Activated CD4-positive, alpha-beta T cell treated with anti-CD3 and anti-CD28 coated beads, Interleukin-2, Interleukin-6, amounts not matched to agents 100 ng/mL and 50 ng/mL, durations not matched to agents 16 hours and 8 hours (primary cell): Measurements from ENCODE around the gene TBC1D2.
"Not testable (repeated sequence)": the region's sequence is repeated elsewhere in the genome, so short reads cannot be mapped to it uniquely, and the experiment has no call there.

Experiments used
- DNase-seq: peaks from one replicate; pipeline ENCODE4 v3.0.0-alpha.2; 2020

TBC1D2 gene

DNA sequence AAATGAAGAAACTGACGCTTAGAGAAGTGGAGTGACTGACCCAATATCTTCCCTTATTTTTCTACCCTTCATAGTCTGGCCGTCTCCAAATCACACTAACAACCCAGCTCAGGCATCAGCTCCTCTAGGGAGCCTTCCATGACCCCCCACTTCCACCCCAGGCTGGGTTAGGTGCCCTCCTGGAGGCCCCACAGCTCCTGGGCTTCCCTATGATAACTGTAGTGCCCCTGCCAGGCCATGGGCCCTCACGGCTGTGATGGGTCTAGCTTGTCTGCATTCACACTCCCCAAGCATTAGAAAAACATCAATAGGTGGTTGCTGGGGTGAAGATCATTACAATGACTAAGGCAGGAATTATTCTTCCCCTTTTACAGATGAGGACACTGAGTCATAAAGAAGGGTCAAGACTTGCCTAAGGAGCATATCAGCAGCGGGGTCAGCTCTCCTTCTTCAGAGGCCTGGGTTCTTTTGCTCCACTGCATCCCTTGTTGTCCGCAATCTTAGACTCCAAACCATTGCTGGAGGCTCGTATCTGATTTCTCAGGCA, 70.4 kb downstream of the TBC1D2 start:
- DNase-seq: no peak

DNA sequence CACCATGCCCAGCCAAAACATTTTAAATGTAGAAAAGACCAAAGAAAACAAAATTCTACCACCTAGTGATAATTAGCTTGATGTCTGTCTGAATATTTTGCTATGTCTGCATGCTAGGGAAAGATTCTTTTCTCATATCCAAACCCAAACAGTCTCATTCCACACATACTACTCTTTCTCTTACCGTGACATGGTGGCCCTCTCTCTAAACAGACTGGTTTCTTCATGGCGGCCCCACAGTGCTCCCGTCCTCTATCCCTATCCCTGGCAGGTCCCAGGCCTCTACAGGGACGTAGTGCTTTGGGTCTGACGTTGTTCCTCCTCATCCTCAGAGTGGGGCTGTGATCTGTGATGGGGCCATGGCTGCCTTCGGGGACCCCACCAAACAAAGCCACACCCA, 71.1 kb downstream of the TBC1D2 start:
- no peak for DNase-seq

GRCh38 chr9:98182889-98183599, 72.4 kb downstream of the TBC1D2 start:
- DNase-seq: no peak

DNA sequence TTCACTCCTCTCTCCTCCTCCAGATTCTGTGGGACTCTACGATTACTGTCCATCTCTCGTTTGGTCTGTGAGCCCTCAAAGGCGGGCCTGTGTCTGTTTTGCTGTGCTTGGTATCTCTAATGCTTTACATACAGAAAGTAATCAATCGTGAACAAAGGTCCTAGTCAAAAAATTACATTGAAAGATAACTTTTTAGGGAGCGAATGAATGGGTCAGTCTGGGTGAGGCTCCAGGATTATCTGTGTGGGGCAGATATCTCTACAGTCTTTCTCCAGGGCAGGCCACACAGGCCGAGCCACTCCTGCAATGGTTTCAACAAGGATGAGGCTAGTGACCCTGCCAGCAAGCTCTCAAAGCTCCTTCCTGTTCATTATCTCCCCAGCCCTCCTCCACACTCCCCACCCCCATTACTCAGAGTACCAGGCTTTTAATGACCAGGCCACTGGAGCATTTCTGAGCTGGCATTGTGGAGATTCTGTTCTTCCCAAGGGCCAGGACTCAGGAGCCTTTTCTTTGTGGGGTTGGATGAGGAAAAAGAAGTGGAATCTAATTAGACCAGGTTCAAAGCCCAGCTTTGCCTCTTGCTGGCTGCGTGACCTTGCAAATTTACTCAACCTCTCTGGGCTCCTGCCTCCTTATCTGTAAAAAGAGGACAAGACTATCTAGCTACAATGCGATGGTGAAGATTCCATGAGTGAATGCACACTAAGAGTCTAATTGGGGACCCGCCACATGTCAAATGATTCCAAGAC, 73.2 kb downstream of the TBC1D2 start:
- no peak for DNase-seq

DNA sequence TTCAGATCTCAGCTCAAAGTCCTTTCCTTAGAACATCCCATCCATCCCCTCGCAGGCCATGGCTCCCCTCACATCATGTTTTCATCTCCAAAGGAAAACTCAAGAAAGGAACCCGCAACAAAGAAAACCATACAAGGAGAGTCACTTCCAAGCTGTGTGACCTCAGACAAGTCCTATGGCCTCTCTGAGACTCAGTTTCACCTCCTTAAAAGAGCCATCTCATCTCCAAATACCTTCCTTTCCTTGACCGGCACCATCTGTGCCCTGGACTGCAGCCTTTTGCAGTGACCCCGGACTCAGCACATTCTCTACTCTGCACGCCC, 73.7 kb downstream of the TBC1D2 start:
- no peak for DNase-seq

- DNase-seq: no peak
These were observed 74.5 kb downstream of the TBC1D2 start for GRCh38 chr9:98180996-98181395.

DNA sequence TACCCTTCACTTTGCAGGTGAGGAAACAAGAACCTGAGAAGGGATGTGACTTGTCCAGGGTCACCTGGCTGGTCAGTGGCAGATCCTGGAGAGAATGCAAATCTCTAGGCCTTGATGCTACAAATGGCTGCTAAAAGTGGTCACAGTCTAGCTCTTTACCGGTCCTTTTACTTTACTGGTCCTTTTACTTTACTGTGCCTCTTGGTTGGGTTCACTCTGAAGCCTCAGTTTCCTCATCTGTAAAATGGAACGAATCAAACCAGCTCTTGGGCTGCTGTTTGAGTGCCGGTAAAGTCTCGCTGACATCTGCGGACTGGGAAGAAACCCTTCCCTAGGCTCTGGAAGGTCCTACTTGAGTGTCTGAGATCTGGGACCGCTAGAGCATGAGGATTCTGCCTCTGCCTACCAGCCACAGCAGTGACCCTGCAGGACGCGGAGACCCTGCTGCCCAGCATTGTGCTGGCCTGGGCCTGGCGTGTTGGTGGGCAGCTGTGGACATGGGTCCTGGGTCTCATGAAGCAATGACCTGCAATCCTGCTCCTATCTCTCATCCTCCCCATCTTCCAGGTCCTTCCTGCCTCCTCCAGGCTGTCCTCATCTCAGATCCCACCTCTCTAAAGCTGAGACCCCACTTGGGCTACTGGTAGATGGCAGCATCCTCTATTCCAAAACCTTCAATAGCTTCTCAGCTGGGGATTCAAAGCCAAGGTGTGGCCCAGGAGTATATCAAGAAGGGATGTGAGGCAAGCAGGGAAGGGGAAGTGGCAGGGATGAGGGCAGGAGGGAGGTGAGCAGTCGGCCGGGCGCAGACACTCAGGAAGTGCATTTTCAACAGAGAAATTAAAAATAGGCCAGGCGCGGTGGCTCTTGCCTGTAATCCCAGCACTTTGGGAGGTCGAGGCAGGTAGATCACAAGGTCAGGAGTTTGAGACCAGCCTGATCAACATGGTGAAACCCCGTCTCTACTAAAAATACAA, 76.3 kb downstream of the TBC1D2 start:
- no peak for DNase-seq

GRCh38 chr9:98176391-98177259, 78.8 kb downstream of the TBC1D2 start:
- DNase-seq: no peak

DNA sequence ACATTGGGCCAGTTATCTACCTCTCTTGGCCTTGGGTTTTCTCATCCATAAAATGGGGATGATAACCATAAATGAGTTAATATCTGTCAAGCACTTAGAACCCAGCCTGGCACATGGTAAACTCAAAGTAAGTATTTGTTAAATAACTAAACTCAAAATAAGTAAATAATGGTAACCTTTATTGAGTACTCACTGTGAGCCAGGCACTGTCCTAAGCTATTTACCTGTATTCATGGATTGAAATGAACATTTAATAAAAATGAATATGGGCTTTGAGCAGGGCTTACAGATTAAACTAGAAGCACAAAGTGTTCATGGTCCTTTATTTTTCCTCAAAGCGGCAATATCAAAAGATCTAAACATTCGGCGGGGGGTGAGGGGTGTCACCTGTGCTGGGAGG, 79.7 kb downstream of the TBC1D2 start:
- no peak for DNase-seq

DNA sequence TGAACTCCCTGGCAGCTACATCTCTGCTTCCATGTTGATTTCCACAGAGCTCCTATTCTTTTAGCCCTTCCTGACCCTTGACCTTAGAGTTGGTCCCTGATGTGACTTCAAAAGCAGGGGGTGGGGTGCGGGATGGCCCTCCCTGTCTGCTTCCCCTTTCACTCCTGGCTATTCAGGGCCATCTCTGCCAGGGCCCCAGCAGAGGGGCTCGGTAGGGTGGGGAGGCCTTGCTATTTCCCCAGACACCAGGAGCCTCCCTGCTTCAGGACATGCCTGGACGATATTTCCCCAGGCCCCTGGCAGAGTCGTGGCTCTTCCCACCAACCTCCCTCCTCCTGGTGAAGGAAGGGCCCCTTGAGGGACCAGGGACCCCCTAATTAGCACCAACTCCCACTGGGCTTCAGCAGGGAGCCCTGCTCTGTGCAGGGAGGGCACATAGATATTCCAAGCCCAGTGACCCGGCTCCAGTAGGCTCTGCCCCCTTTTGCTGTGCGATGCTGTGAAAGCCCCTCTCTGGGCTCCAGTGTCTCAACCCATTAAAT, 80.3 kb downstream of the TBC1D2 start:
- no peak for DNase-seq

GRCh38 chr9:98174502-98174918, 80.9 kb downstream of the TBC1D2 start:
- DNase-seq: not testable (repeated sequence)

DNA sequence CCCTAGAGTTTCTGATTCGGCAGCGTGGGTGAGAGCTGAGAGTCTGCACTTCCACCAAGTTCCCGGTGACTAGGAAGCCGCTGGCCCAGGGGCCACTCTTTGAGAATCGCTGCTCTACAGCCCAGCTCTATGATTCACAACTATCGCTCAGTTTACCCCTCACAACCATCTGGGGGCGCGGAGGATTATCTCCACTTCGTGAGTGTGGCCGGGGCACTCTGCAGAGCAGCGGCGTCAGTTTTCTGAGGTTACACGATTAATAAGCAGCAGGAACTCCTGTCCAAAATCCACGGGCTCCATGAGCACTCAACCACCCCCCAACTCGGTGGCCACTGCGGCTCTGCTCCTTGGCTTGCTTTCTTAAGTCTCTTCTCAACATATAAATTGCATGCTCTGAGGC, 82.3 kb downstream of the TBC1D2 start:
- no peak for DNase-seq

GRCh38 chr9:98172604-98173003, 82.8 kb downstream of the TBC1D2 start:
- no peak for DNase-seq

- DNase-seq: no peak
These were observed 84.1 kb downstream of the TBC1D2 start for GRCh38 chr9:98171176-98171925.

DNA sequence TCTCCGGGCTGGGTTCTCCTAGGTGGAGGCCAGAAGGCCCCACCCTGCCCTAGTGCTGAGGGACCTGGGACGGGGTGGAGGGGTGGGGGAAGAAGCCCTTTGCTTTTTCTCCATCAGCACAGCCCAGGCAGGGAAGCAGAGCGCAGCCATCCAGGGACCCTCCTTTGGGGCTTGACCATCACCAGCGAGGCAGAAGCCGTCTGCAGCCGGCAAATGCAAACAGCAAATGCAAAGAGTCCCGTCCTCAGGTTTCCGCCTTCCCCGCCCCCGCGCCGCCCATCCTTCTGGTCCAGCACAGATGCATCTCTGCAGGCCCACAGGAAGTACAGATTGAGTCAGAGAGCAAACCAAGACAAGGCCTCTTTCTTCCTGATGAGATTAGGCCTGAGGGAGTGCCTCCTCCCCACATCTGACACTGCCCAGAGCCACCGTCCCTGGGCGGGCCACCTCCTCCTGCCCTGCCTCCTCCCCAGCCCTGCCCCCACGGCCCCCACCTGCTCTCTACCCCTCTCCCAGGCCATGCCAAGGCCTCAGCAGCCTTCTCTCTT, 86.4 kb downstream of the TBC1D2 start:
- peak; percentile 79 for DNase-seq

GRCh38 chr9:98168153-98168780, 87.2 kb downstream of the TBC1D2 start:
- DNase-seq: no peak

DNA sequence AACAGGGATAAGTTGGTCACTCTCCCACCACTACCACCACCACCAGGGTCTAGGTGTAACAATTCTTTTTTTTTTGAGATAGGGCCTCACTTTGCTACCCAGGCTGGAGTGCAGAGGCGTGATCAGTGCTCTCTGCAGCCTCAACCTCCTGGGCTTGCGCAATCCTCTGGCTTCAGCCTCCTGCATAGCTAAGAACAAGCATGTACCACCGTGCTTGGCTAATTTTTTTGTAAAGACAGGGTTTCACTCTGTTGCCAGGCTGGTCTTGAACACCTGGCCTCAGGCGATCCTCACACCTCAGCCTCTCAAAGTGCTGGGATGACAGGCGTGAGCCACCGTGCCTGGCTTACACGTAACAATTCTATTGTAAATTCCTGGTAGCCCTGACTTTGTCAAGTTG, 90.5 kb downstream of the TBC1D2 start:
- no peak for DNase-seq

- DNase-seq: no peak
These were observed 92.8 kb downstream of the TBC1D2 start for GRCh38 chr9:98162613-98163012.

- DNase-seq: no peak
These were observed 93.6 kb downstream of the TBC1D2 start for GRCh38 chr9:98161851-98162250.

DNA sequence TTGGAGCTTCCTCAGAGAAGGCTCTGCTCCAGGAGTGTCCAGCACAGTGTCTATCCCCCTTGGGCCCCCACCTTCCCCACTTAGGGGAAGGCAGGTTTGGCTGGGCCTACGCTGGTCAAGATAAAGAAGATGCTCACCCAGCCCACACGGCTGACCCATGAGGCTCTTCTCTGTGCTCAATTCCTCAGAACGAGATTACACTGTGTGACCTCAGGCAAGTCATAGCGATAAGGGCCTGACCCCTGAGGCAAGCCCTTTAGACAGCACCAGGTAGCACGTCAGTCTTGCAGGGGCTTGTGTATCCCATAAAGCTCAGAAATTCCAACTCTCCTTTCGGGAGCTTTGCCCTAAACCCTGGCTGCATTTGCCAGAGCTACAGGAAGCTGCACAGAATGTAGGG, 95.7 kb downstream of the TBC1D2 start:
- DNase-seq: no peak
